ENCODE data around the gene LAIR2. TPM values are rescaled to one million over a fixed set of nuclear protein-coding genes. Genes with fewer than 3 reads are reported as not detected.
"Not testable (repeated sequence)": the region's sequence is repeated elsewhere in the genome, so short reads cannot be mapped to it uniquely, and the experiment has no call there.

The LAIR2 gene
- total and polyA plus RNA-seq, 2 experiments from 2014 or later = not detected

DNA sequence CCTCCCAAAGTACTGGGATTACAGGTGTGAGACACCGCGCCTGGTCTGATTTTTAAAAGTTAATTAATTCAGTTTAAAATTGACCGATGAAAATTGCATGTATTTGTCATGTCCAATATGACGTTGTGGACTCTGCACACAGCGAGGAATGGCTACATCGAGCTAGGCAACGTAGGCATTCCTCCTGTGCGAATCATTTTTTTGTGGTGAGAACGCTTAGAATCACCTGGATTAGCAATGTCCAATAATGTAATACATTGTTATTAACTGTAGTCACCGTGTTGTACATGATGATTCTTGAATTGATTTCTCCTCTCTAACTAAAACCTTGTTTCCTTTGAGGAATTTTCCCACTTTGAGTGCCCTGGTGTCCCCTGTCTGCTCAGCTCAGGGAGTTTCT is 3.4 kb downstream of the LAIR2 start:
- no peak overlapping the region for H3K4me2 ChIP-seq
- no peak overlapping the region for H2AFZ ChIP-seq
- DNase-seq (ENCODE audit: low spot score) (no peak), ATAC-seq (no peak)
- no peak overlapping the region for H3K27ac ChIP-seq (ENCODE audit: low read depth)
- H3K27me3 Mint-ChIP-seq (ENCODE audit: insufficient read depth, low read depth, poor library complexity) = peaks cover 3% of the 10 kb centered on the region
- H3K36me3 ChIP-seq (ENCODE audit: insufficient read depth) = no peaks in the 10 kb centered on the region
- no peaks in the 10 kb centered on the region for H3K27me3 ChIP-seq (ENCODE audit: insufficient read depth)
- H3K36me3 Mint-ChIP-seq (ENCODE audit: low read depth) = peaks cover 31% of the 10 kb centered on the region
- H3K9me2 ChIP-seq (ENCODE audit: insufficient read depth) = no peaks in the 10 kb centered on the region
- no peaks in the 10 kb centered on the region for H3K4me1 ChIP-seq (ENCODE audit: insufficient read depth)
- H3K4me1 Mint-ChIP-seq = no peaks in the 10 kb centered on the region
- TF ChIP-seq, protein P1, sequence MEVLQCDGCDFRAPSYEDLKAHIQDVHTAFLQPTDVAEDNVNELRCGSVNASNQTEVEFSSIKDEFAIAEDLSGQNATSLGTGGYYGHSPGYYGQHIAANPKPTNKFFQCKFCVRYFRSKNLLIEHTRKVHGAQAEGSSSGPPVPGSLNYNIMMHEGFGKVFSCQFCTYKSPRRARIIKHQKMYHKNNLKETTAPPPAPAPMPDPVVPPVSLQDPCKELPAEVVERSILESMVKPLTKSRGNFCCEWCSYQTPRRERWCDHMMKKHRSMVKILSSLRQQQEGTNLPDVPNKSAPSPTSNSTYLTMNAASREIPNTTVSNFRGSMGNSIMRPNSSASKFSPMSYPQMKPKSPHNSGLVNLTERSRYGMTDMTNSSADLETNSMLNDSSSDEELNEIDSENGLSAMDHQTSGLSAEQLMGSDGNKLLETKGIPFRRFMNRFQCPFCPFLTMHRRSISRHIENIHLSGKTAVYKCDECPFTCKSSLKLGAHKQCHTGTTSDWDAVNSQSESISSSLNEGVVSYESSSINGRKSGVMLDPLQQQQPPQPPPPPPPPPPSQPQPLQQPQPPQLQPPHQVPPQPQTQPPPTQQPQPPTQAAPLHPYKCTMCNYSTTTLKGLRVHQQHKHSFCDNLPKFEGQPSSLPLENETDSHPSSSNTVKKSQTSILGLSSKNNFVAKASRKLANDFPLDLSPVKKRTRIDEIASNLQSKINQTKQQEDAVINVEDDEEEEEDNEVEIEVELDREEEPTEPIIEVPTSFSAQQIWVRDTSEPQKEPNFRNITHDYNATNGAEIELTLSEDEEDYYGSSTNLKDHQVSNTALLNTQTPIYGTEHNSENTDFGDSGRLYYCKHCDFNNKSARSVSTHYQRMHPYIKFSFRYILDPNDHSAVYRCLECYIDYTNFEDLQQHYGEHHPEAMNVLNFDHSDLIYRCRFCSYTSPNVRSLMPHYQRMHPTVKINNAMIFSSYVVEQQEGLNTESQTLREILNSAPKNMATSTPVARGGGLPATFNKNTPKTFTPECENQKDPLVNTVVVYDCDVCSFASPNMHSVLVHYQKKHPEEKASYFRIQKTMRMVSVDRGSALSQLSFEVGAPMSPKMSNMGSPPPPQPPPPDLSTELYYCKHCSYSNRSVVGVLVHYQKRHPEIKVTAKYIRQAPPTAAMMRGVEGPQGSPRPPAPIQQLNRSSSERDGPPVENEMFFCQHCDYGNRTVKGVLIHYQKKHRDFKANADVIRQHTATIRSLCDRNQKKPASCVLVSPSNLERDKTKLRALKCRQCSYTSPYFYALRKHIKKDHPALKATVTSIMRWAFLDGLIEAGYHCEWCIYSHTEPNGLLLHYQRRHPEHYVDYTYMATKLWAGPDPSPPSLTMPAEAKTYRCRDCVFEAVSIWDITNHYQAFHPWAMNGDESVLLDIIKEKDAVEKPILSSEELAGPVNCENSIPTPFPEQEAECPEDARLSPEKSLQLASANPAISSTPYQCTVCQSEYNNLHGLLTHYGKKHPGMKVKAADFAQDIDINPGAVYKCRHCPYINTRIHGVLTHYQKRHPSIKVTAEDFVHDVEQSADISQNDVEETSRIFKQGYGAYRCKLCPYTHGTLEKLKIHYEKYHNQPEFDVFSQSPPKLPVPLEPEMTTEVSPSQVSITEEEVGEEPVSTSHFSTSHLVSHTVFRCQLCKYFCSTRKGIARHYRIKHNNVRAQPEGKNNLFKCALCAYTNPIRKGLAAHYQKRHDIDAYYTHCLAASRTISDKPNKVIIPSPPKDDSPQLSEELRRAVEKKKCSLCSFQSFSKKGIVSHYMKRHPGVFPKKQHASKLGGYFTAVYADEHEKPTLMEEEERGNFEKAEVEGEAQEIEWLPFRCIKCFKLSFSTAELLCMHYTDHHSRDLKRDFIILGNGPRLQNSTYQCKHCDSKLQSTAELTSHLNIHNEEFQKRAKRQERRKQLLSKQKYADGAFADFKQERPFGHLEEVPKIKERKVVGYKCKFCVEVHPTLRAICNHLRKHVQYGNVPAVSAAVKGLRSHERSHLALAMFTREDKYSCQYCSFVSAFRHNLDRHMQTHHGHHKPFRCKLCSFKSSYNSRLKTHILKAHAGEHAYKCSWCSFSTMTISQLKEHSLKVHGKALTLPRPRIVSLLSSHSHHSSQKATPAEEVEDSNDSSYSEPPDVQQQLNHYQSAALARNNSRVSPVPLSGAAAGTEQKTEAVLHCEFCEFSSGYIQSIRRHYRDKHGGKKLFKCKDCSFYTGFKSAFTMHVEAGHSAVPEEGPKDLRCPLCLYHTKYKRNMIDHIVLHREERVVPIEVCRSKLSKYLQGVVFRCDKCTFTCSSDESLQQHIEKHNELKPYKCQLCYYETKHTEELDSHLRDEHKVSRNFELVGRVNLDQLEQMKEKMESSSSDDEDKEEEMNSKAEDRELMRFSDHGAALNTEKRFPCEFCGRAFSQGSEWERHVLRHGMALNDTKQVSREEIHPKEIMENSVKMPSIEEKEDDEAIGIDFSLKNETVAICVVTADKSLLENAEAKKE (CRISPR knock-in tag; IDR thresholded peaks at IDR 0.05) = no peak
- TF ChIP-seq EZH2 (IDR thresholded peaks at IDR 0.05; ENCODE audit: low read depth, unreplicated experiment) (no peak), POLR2AphosphoS5 (IDR thresholded peaks at IDR 0.05; ENCODE audit: low read depth) (no peak)
- H3K79me2 ChIP-seq (replicated peaks; ENCODE audit: insufficient read depth) = no peaks in the 10 kb centered on the region
- peaks cover 80% of the 10 kb centered on the region for H3K9me3 Mint-ChIP-seq
- H3F3A ChIP-seq (replicated peaks; ENCODE audit: low read depth) = no peaks in the 10 kb centered on the region
- no peak overlapping the region for H3K4me3 Mint-ChIP-seq
- H4K20me1 ChIP-seq (replicated peaks; ENCODE audit: insufficient read depth) = no peaks in the 10 kb centered on the region
- no peak overlapping the region for H3K4me3 ChIP-seq
- H3K27ac Mint-ChIP-seq = no peak overlapping the region

DNA sequence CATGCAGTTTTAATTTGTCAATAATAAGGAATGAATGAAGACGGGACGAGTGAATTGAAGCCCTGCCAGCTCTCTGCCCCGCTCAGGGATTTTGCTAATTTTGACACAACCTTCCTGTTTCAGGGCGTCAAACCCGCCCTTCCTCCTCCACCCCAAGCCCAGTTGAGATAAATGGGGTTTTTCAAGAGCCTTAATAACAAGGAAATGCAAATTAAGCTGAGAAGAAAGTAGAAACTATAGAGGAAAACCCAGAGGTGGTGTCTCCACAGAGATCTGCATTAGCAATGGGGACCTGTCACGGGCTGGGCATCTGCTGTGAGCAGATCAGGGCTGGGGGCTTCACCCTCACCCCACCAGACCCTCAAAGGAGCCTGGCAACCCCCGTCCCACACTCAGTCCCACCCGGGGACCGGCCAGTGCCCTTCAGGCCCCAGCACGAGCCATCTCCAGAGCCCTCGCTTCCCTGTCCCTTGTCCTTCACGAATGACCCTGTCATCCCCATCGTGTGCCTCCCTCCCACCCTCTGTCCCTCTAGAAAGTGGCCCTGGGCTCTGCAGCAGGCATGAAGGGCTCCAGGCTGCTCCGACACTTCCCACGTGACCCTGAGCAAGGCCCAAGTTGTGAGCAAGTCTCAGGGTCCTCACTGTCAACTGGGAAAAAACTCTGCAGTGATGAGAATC is 4.5 kb downstream of the LAIR2 start:
- not testable (repeated sequence) for H3K27me3 Mint-ChIP-seq (ENCODE audit: insufficient read depth, low read depth, poor library complexity)

More for the DNA sequence above, 4.5 kb downstream of the LAIR2 start:
- not testable (repeated sequence) for H4K20me1 ChIP-seq (replicated peaks; ENCODE audit: insufficient read depth); H3K27ac Mint-ChIP-seq; H3K36me3 ChIP-seq (ENCODE audit: insufficient read depth); H3F3A ChIP-seq (replicated peaks; ENCODE audit: low read depth); H3K4me1 ChIP-seq (ENCODE audit: insufficient read depth); H3K4me1 Mint-ChIP-seq; DNase-seq (ENCODE audit: low spot score); H3K27ac ChIP-seq (ENCODE audit: low read depth); H3K4me2 ChIP-seq; ATAC-seq; H3K79me2 ChIP-seq (replicated peaks; ENCODE audit: insufficient read depth); H3K4me3 Mint-ChIP-seq; H3K9me2 ChIP-seq (ENCODE audit: insufficient read depth); H3K27me3 ChIP-seq (ENCODE audit: insufficient read depth); H3K4me3 ChIP-seq; H2AFZ ChIP-seq
- peaks cover 32% of the 10 kb centered on the region for H3K36me3 Mint-ChIP-seq (ENCODE audit: low read depth)
- H3K9me3 Mint-ChIP-seq = peaks cover 84% of the 10 kb centered on the region
